ENCODE results near the gene MMP10.

MMP10 gene

GRCh38 chr11:102794382-102794781 is 14.0 kb upstream of the MMP10 start:
- peaks cover 2 to 4% of the 10 kb centered on the region in 2 donors for H3K27me3 Mint-ChIP-seq
- no peak overlapping the region for H3K4me3 Mint-ChIP-seq
- DNase-seq = peak; percentile 28
- ATAC-seq (replicated peaks) = peak; percentile 87 to 95
- H3K27ac Mint-ChIP-seq = no peak overlapping the region
- H3K36me3 Mint-ChIP-seq = no peaks in the 10 kb centered on the region
- no peaks in the 10 kb centered on the region for H3K9me3 Mint-ChIP-seq
- H3K4me1 Mint-ChIP-seq = peaks cover 0 to 6% of the 10 kb centered on the region in 2 donors

DNA sequence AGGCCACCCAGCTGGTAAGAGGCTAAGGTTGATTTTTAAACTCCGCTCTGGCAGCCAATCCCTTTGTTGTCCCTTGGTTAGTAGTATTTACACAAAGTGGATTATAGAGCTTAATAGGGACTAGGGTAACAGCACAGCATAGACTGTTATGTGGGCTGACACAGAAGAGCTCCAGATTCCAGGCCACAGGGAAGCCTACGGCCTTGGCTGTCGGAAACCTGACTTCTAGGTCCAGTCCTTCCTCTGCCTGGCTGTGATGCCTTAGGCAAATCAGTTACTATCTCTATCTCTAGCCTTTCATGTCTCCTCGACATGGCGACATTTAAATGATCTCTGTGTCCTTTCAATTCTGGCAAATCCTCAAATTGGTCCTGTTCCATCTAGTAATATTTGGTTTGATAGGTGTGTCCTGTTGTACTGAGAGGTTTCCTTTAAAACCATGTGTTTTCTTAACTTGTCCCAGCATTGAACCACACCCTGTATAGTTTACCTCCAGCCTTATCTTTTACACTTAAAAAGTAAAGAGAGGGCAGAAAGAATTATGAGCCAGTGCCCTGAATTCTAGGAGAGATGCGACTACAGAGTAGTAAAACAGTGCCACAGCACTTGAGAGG is 13.4 kb upstream of the MMP10 start:
- Mint-ChIP-seq H3K36me3 (no peaks in the 10 kb centered on the region), H3K4me3 (no peak overlapping the region), H3K27ac (no peak overlapping the region), H3K4me1 (peaks cover 0 to 6% of the 10 kb centered on the region in 2 donors), H3K27me3 (peaks cover 0 to 5% of the 10 kb centered on the region in 2 donors), H3K9me3 (no peaks in the 10 kb centered on the region)
- ATAC-seq (replicated peaks) = no peak
- DNase-seq = no peak

GRCh38 chr11:102792604-102793003 is 12.2 kb upstream of the MMP10 start:
- ATAC-seq (replicated peaks) (no peak), DNase-seq (no peak)
- Mint-ChIP-seq H3K36me3 (no peaks in the 10 kb centered on the region), H3K9me3 (no peaks in the 10 kb centered on the region), H3K4me3 (no peak overlapping the region), H3K27me3 (peaks cover 0 to 5% of the 10 kb centered on the region in 2 donors), H3K4me1 (peaks cover 0 to 6% of the 10 kb centered on the region in 2 donors), H3K27ac (no peak overlapping the region)

- no peak for DNase-seq
- H3K27me3 Mint-ChIP-seq = peaks cover 0 to 5% of the 10 kb centered on the region in 2 donors
- no peak for ATAC-seq (replicated peaks)
- H3K36me3 Mint-ChIP-seq = no peaks in the 10 kb centered on the region
- H3K4me3 Mint-ChIP-seq = no peak overlapping the region
- H3K4me1 Mint-ChIP-seq = peaks cover 0 to 6% of the 10 kb centered on the region in 2 donors
- no peak overlapping the region for H3K27ac Mint-ChIP-seq
- H3K9me3 Mint-ChIP-seq = no peaks in the 10 kb centered on the region
Observed at GRCh38 chr11:102791271-102792036, 11.0 kb upstream of the MMP10 start.

GRCh38 chr11:102788334-102788995 is 8.0 kb upstream of the MMP10 start:
- Mint-ChIP-seq H3K4me1 (no peaks in the 10 kb centered on the region), H3K27me3 (peaks cover 4 to 9% of the 10 kb centered on the region in 2 donors), H3K36me3 (no peaks in the 10 kb centered on the region), H3K27ac (no peak overlapping the region), H3K9me3 (peaks cover 0 to 3% of the 10 kb centered on the region in 2 donors), H3K4me3 (no peak overlapping the region)
- ATAC-seq (replicated peaks) = no peak
- no peak for DNase-seq

- Mint-ChIP-seq H3K27ac (no peak overlapping the region), H3K27me3 (peaks cover 11 to 19% of the 10 kb centered on the region in 2 donors), H3K4me1 (no peaks in the 10 kb centered on the region), H3K4me3 (no peak overlapping the region), H3K9me3 (peaks cover 0 to 3% of the 10 kb centered on the region in 2 donors), H3K36me3 (no peaks in the 10 kb centered on the region)
- DNase-seq (no peak), ATAC-seq (replicated peaks) (no peak)
Observed at GRCh38 chr11:102784380-102784779, 4.0 kb upstream of the MMP10 start.

DNA sequence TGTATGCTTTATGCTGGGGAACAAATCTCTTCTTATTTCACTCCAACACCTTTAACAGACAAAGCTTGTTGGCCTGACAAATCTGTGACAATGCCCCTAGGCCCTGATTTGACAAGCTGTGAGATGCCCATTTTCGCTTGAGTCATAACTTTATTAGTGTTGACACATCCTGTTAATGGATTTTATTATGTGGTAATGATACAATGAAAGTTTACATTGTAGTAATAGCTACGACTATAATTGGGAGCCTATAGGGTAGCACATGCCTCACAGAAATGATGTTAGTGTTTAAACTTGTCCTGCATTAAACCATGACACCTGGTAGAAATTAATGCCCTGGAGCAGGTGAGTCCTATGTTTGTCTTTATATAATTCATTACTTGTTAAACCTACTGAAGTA is 3.3 kb upstream of the MMP10 start:
- Mint-ChIP-seq H3K4me1 (no peaks in the 10 kb centered on the region), H3K36me3 (no peaks in the 10 kb centered on the region), H3K27ac (no peak overlapping the region), H3K9me3 (peaks cover 0 to 3% of the 10 kb centered on the region in 2 donors), H3K4me3 (no peak overlapping the region), H3K27me3 (peaks cover 11 to 16% of the 10 kb centered on the region in 2 donors)
- DNase-seq (no peak), ATAC-seq (replicated peaks) (no peak)

- no peak overlapping the region for H3K27ac Mint-ChIP-seq
- no peaks in the 10 kb centered on the region for H3K36me3 Mint-ChIP-seq
- H3K4me3 Mint-ChIP-seq = no peak overlapping the region
- peaks cover 11 to 16% of the 10 kb centered on the region in 2 donors for H3K27me3 Mint-ChIP-seq
- no peaks in the 10 kb centered on the region for H3K4me1 Mint-ChIP-seq
- H3K9me3 Mint-ChIP-seq = peaks cover 0 to 3% of the 10 kb centered on the region in 2 donors
- ATAC-seq (replicated peaks) (no peak), DNase-seq (no peak)
Observed at GRCh38 chr11:102783016-102783415, 2.6 kb upstream of the MMP10 start.

DNA sequence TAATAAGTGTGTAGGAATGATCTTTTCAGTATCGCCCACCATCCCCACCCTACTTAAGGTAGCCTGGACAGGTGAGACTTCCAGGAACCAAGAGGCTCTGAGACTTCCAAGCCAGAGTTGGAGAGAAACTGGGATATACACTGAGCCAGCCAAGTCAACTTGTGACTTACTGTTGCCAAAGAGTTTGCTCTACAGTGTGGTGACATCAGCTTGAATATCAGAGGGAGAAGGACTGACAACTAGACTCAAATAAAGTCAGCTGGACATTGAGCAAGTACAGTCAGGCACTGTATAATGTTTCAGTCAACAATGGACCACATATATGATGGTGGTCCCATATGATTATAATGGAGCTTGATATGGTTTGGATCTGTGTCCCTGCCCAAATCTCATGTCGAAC is 1.2 kb upstream of the MMP10 start:
- ATAC-seq (replicated peaks) (no peak), DNase-seq (no peak)
- Mint-ChIP-seq H3K4me1 (no peaks in the 10 kb centered on the region), H3K27ac (no peak overlapping the region), H3K9me3 (peaks cover 0 to 3% of the 10 kb centered on the region in 2 donors), H3K36me3 (no peaks in the 10 kb centered on the region), H3K4me3 (no peak overlapping the region), H3K27me3 (peaks cover 11 to 16% of the 10 kb centered on the region in 2 donors)

GRCh38 chr11:102776454-102776853 is 4.0 kb downstream of the MMP10 start:
- Mint-ChIP-seq H3K27me3 (peaks cover 11 to 16% of the 10 kb centered on the region in 2 donors), H3K9me3 (no peaks in the 10 kb centered on the region), H3K4me1 (no peaks in the 10 kb centered on the region), H3K27ac (no peak overlapping the region), H3K36me3 (no peaks in the 10 kb centered on the region), H3K4me3 (no peak overlapping the region)
- DNase-seq = no peak
- no peak for ATAC-seq (replicated peaks)

DNA sequence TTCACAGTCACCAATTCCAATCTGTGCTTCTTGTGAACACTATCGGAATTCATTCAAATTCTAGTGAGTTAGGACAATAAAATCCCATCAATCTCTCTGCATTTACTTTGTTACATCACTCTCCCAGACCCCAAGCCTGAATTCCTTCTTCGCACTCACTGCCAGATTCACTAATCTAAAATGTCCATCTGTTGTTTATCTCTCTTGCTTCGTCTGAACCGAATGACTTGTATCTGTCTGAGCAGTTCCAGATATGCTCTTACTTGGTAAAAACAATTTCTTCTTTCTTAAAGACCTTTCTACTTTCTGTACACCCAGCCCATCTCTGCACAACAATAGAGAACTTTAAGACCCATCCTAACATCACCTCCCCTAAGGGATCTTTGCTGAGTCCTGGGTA is 7.0 kb downstream of the MMP10 start:
- Mint-ChIP-seq H3K27me3 (peaks cover 18 to 29% of the 10 kb centered on the region in 2 donors), H3K27ac (no peak overlapping the region)

GRCh38 chr11:102771351-102771750 is 9.1 kb downstream of the MMP10 start:
- no peaks in the 10 kb centered on the region for H3K9me3 Mint-ChIP-seq
- H3K4me1 Mint-ChIP-seq = no peaks in the 10 kb centered on the region
- no peak overlapping the region for H3K27ac Mint-ChIP-seq
- no peaks in the 10 kb centered on the region for H3K36me3 Mint-ChIP-seq
- ATAC-seq (replicated peaks) (no peak), DNase-seq (no peak)
- H3K4me3 Mint-ChIP-seq = no peak overlapping the region
- H3K27me3 Mint-ChIP-seq = peaks cover 21 to 30% of the 10 kb centered on the region in 2 donors

More for the DNA sequence above, 7.0 kb downstream of the MMP10 start:
- no peak overlapping the region for H3K4me3 Mint-ChIP-seq
- no peaks in the 10 kb centered on the region for H3K36me3 Mint-ChIP-seq
- no peaks in the 10 kb centered on the region for H3K9me3 Mint-ChIP-seq
- ATAC-seq (replicated peaks) = no peak
- no peaks in the 10 kb centered on the region for H3K4me1 Mint-ChIP-seq
- DNase-seq = no peak

- peaks cover 21 to 30% of the 10 kb centered on the region in 2 donors for H3K27me3 Mint-ChIP-seq
- no peak for DNase-seq
- no peaks in the 10 kb centered on the region for H3K36me3 Mint-ChIP-seq
- no peaks in the 10 kb centered on the region for H3K4me1 Mint-ChIP-seq
- H3K9me3 Mint-ChIP-seq = no peaks in the 10 kb centered on the region
- H3K27ac Mint-ChIP-seq = no peak overlapping the region
- no peak for ATAC-seq (replicated peaks)
- H3K4me3 Mint-ChIP-seq = no peak overlapping the region
Observed at GRCh38 chr11:102770191-102770590, 10.2 kb downstream of the MMP10 start.

DNA sequence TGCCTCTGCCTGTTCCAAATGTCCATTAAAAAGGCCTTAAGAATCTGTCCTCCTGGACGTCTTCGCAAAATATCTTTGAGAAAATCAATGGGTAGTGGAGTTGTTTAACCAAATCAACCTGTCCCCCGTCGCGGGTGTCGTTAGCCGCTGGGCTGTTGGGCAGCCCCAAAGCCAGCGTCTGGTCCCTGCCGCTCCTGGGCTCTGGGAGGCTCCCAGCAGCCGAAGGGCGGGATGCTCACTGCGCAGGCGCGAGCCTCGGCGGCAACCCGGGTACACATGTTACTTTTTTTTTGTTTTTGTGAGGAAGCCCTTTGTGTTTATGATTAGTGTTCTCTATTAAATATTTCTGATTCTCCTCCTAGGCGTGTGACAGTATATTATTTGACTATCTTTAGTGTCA is 12.6 kb downstream of the MMP10 start:
- no peak for ATAC-seq (replicated peaks)
- Mint-ChIP-seq H3K27me3 (peaks cover 19 to 22% of the 10 kb centered on the region in 2 donors), H3K4me1 (no peaks in the 10 kb centered on the region)

More for the DNA sequence above, 12.6 kb downstream of the MMP10 start:
- H3K4me3 Mint-ChIP-seq = no peak overlapping the region
- H3K9me3 Mint-ChIP-seq = no peaks in the 10 kb centered on the region
- no peak overlapping the region for H3K27ac Mint-ChIP-seq
- DNase-seq = no peak
- H3K36me3 Mint-ChIP-seq = no peaks in the 10 kb centered on the region
